Neural cell (in vitro differentiated cells): ENCODE measurements around the gene MRPL57. TPM values are rescaled to one million over a fixed set of nuclear protein-coding genes. Genes with fewer than 3 reads are reported as not detected.
"Not testable (repeated sequence)": the region's sequence is repeated elsewhere in the genome, so short reads cannot be mapped to it uniquely, and the experiment has no call there.

Source experiments
- H2AFZ ChIP-seq: fragments of 200-600, 300-800 bp; sonication (generic), shearing (Covaris generic); 2 replicates; pipeline ENCODE4 v1.6.0; 2014; ENCODE audit warnings: low read depth, mild to moderate bottlenecking, antibody characterized with exemption, low read length, moderate library complexity
- H3F3A ChIP-seq: fragments of 200-600 bp; shearing (Covaris generic); 2 replicates; pipeline ENCODE4 v1.6.1; 2016; ENCODE audit warnings: mild to moderate bottlenecking, moderate library complexity, mixed read lengths, antibody characterized with exemption, low read length; ENCODE audit not compliant: insufficient read depth, poor library complexity, severe bottlenecking
- H3K27ac ChIP-seq: fragments of 200-600, 300-800 bp; sonication (generic), shearing (Covaris generic); 2 replicates; pipeline ENCODE4 v1.5.1; 2014; ENCODE audit warnings: mild to moderate bottlenecking, low read length, moderate library complexity
- H3K27me3 ChIP-seq: fragments of 300-800, 200-600 bp; sonication (generic), shearing (Covaris generic); 2 replicates; pipeline ENCODE4 v1.6.0; 2014; ENCODE audit warnings: mild to moderate bottlenecking, low read depth, low read length, moderate library complexity; ENCODE audit not compliant: insufficient read depth
- H3K36me3 ChIP-seq: fragments of 300-800, 200-600 bp; sonication (generic), shearing (Covaris generic); 2 replicates; pipeline ENCODE4 v1.5.1; 2014; ENCODE audit warnings: mild to moderate bottlenecking, antibody characterized with exemption, low read length, moderate library complexity; ENCODE audit not compliant: insufficient read depth
- H3K4me2 ChIP-seq: fragments of 300-800, 200-600 bp; sonication (generic), shearing (Covaris generic); 2 replicates; pipeline ENCODE4 v1.6.0; 2014; ENCODE audit warnings: mild to moderate bottlenecking, low read length
- H3K4me3 ChIP-seq: fragments of 300-800, 200-600 bp; sonication (generic), shearing (Covaris generic); 2 replicates; pipeline ENCODE4 v1.5.1; 2014; ENCODE audit warnings: mild to moderate bottlenecking, low read length, moderate library complexity
- H3K79me2 ChIP-seq: fragments of 200-600 bp; shearing (Covaris generic); replicated peaks from 2 replicates; pipeline ENCODE4 v1.6.0; 2014; ENCODE audit warnings: mild to moderate bottlenecking, low read length, moderate library complexity; ENCODE audit not compliant: insufficient read depth
- H3K9ac ChIP-seq: fragments of 300-800, 200-600 bp; sonication (generic), shearing (Covaris generic); 2 replicates; pipeline ENCODE4 v1.6.1; 2016; ENCODE audit warnings: mild to moderate bottlenecking, low read length, mixed read lengths
- H3K9me2 ChIP-seq: fragments of 200-600 bp; shearing (Covaris generic); 2 replicates; pipeline ENCODE4 v1.6.1; 2016; ENCODE audit warnings: mild to moderate bottlenecking, low read length, mixed read lengths; ENCODE audit not compliant: insufficient read depth
- H3K9me3 ChIP-seq: fragments of 200-600, 300-800 bp; sonication (generic), shearing (Covaris generic); 2 replicates; pipeline ENCODE4 v1.6.1; 2016; ENCODE audit warnings: mild to moderate bottlenecking, mixed run types, low read length, moderate library complexity, mixed read lengths
- H4K20me1 ChIP-seq: fragments of 200-600 bp; shearing (Covaris generic); 2 replicates; pipeline ENCODE4 v1.6.1; 2016; ENCODE audit warnings: mild to moderate bottlenecking, mixed run types; ENCODE audit not compliant: insufficient read depth
- EP300 ChIP-seq: fragments of 450-650 bp; conservative IDR thresholded peaks from 2 replicates; pipeline ENCODE4 v1.6.1; 2014; ENCODE audit warnings: antibody characterized with exemption, mild to moderate bottlenecking, moderate library complexity; ENCODE audit not compliant: poor library complexity, severe bottlenecking
- EZH2 ChIP-seq: fragments of 200-600, 300-800 bp; shearing (Covaris generic), sonication (generic); IDR thresholded peaks from 2 replicates; pipeline ENCODE4 v1.6.1; 2014; ENCODE audit warnings: antibody characterized with exemption, low read length, borderline replicate concordance, mild to moderate bottlenecking; ENCODE audit not compliant: insufficient read depth, poor library complexity, severe bottlenecking
- MXI1 ChIP-seq: fragments of 450-650 bp; conservative IDR thresholded peaks from 2 replicates; pipeline ENCODE4 v1.6.1; 2014; ENCODE audit warnings: antibody characterized with exemption, mild to moderate bottlenecking; ENCODE audit not compliant: poor library complexity, severe bottlenecking
- POLR2AphosphoS5 ChIP-seq: IDR thresholded peaks from 2 replicates; pipeline ENCODE4 v1.6.1; 2012
- RAD21 ChIP-seq: fragments of 450-650 bp; conservative IDR thresholded peaks from 2 replicates; pipeline ENCODE4 v1.6.1; 2014; ENCODE audit warnings: antibody characterized with exemption, mild to moderate bottlenecking, moderate library complexity
- SMC3 ChIP-seq: fragments of 450-650 bp; conservative IDR thresholded peaks from 2 replicates; pipeline ENCODE4 v1.6.1; 2014; ENCODE audit warnings: antibody characterized with exemption, mild to moderate bottlenecking, moderate library complexity; ENCODE audit not compliant: poor library complexity
- TAF1 ChIP-seq: IDR thresholded peaks from 2 replicates; pipeline ENCODE4 v1.6.1; 2012; ENCODE audit warnings: low read depth
- polyA plus RNA-seq: library from polyadenylated mRNA; depleted of rRNA; stranded (reverse); fragments of >200 nt; gene quantifications from 2 replicates; pipeline ENCODE4 v1.2.3, GENCODE V29; 2014
- TF ChIP-seq, protein P1 (sequence below): IDR thresholded peaks from 2 replicates; pipeline ENCODE4 v1.6.1; 2012; ENCODE audit warnings: borderline replicate concordance
- TF ChIP-seq, protein P2 (sequence below): fragments of 450-650 bp; IDR thresholded peaks from 2 replicates; pipeline ENCODE4 v1.5.1; 2014; ENCODE audit warnings: antibody characterized with exemption, mild to moderate bottlenecking, moderate library complexity; ENCODE audit not compliant: poor library complexity, severe bottlenecking

MRPL57 gene
- polyA plus RNA-seq, 1 donor from 2014 or later: 38.7 TPM

DNA sequence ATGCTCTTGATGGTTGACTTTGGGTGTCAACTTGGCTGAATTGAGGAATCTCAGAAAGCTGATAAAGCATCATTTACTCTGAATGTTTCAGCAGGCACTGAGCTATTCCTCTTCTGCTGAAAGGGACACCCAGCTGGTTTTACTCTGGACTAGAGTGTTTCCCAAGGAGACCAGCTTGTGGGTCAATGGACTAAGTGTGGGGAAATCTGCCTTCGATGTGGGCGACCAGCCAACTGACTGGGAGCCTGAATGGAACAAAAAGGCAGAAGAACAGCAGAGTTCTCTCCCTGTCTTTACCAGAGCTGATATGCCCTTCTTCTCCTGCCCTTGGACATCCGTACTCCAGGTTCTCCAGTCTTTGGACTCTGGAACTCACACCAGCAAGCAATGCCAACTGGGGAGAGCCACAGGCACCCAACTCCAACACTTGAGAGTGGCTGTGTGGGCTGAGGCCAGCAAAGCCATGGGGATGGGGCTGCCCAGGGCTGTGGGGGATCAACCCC, 32.2 kb downstream of the MRPL57 start:
- Histone ChIP-seq H3K79me2 (no peaks in the 10 kb centered on the region), H3F3A (no peaks in the 10 kb centered on the region), H3K4me2 (no peak overlapping the region), H2AFZ (no peak overlapping the region), H3K27me3 (no peaks in the 10 kb centered on the region), H3K9me2 (no peaks in the 10 kb centered on the region), H3K9me3 (no peaks in the 10 kb centered on the region), H3K27ac (no peak overlapping the region), H3K4me3 (no peak overlapping the region), H4K20me1 (no peaks in the 10 kb centered on the region), H3K9ac (no peak overlapping the region), H3K36me3 (no peaks in the 10 kb centered on the region)
- no peak for TF ChIP-seq MXI1
- TF ChIP-seq TAF1: no peak
- no peak for TF ChIP-seq RAD21
- TF ChIP-seq, protein P1, sequence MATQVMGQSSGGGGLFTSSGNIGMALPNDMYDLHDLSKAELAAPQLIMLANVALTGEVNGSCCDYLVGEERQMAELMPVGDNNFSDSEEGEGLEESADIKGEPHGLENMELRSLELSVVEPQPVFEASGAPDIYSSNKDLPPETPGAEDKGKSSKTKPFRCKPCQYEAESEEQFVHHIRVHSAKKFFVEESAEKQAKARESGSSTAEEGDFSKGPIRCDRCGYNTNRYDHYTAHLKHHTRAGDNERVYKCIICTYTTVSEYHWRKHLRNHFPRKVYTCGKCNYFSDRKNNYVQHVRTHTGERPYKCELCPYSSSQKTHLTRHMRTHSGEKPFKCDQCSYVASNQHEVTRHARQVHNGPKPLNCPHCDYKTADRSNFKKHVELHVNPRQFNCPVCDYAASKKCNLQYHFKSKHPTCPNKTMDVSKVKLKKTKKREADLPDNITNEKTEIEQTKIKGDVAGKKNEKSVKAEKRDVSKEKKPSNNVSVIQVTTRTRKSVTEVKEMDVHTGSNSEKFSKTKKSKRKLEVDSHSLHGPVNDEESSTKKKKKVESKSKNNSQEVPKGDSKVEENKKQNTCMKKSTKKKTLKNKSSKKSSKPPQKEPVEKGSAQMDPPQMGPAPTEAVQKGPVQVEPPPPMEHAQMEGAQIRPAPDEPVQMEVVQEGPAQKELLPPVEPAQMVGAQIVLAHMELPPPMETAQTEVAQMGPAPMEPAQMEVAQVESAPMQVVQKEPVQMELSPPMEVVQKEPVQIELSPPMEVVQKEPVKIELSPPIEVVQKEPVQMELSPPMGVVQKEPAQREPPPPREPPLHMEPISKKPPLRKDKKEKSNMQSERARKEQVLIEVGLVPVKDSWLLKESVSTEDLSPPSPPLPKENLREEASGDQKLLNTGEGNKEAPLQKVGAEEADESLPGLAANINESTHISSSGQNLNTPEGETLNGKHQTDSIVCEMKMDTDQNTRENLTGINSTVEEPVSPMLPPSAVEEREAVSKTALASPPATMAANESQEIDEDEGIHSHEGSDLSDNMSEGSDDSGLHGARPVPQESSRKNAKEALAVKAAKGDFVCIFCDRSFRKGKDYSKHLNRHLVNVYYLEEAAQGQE: no peak
- no peak for TF ChIP-seq EZH2
- no peak for TF ChIP-seq SMC3

DNA sequence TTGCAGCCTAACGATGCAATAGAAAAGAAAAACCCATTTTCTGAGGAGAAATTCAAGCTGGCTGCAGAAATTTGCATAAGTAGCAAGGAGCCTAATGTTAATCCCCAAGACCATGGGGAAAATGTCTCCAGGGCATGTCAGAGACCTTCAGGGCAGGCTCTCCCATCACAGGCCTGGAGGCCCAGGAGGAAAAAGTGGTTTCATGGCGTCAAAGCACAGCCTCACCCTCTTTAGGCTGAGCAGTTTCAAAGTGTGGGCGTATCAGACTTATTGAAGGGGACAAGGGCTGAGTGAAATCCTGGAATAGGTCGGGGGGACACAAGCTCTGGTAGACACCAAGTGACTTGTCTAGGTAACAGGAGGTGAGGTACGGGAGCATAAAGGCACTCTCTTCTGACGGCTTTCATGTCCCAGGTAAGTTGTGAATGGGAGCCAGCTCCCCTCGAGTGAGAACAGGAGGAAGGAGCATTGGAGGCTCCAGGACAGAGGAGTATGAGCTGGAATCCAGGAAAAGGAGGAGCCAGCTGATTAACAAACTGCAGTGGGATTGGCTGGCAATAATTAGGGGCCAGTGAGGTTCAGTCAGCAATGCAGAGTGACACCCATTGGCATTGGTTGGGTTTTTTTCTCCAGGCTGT, 35.8 kb downstream of the MRPL57 start:
- no peak overlapping the region for H3K4me3 ChIP-seq
- H3K27ac ChIP-seq: no peak overlapping the region
- no peaks in the 10 kb centered on the region for H3K79me2 ChIP-seq
- H3K27me3 ChIP-seq: no peaks in the 10 kb centered on the region
- H4K20me1 ChIP-seq: no peaks in the 10 kb centered on the region
- no peak overlapping the region for H2AFZ ChIP-seq
- no peak overlapping the region for H3K4me2 ChIP-seq
- H3K9ac ChIP-seq: no peak overlapping the region
- no peaks in the 10 kb centered on the region for H3K9me3 ChIP-seq
- H3K36me3 ChIP-seq: no peaks in the 10 kb centered on the region
- no peaks in the 10 kb centered on the region for H3F3A ChIP-seq
- TF ChIP-seq SMC3: no peak
- no peak for TF ChIP-seq MXI1
- TF ChIP-seq EP300: no peak
- TF ChIP-seq TAF1: no peak
- TF ChIP-seq, protein P2, sequence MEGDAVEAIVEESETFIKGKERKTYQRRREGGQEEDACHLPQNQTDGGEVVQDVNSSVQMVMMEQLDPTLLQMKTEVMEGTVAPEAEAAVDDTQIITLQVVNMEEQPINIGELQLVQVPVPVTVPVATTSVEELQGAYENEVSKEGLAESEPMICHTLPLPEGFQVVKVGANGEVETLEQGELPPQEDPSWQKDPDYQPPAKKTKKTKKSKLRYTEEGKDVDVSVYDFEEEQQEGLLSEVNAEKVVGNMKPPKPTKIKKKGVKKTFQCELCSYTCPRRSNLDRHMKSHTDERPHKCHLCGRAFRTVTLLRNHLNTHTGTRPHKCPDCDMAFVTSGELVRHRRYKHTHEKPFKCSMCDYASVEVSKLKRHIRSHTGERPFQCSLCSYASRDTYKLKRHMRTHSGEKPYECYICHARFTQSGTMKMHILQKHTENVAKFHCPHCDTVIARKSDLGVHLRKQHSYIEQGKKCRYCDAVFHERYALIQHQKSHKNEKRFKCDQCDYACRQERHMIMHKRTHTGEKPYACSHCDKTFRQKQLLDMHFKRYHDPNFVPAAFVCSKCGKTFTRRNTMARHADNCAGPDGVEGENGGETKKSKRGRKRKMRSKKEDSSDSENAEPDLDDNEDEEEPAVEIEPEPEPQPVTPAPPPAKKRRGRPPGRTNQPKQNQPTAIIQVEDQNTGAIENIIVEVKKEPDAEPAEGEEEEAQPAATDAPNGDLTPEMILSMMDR: no peak
- TF ChIP-seq POLR2AphosphoS5: no peak
- TF ChIP-seq, protein P1: no peak
- no peak for TF ChIP-seq RAD21
- H3K9me2 ChIP-seq: no peaks in the 10 kb centered on the region

DNA sequence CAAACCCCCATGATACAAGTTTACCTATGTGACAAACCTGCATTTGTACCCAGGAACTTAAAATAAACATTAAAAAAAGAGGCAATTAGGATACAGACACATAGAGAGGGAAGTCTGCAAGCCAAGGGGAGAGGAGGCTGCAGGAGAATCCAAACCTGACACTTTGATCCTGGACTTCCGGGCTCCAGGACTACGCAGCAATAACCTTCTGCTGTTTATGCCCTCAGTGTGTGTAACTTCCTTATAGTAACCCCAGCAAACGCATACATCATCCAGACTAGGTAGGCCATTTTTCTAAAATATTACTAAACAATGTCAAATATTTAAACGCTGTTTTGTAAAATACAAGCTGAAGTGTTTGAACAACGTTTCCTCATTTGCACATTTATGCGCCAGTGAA, 39.0 kb downstream of the MRPL57 start:
- H3K27ac ChIP-seq, H3K4me2 ChIP-seq, H3K9me3 ChIP-seq, H3F3A ChIP-seq, H3K9me2 ChIP-seq, H3K27me3 ChIP-seq, H3K36me3 ChIP-seq, H3K9ac ChIP-seq, H2AFZ ChIP-seq, H3K4me3 ChIP-seq, H4K20me1 ChIP-seq, H3K79me2 ChIP-seq: not testable (repeated sequence)
